ENCODE results near the gene C16orf92. TPM values are rescaled to one million over a fixed set of nuclear protein-coding genes. Genes with fewer than 3 reads are reported as not detected.
A peak's percentile ranks its signal among the peaks of the same experiment; 100 is the strongest.

The C16orf92 gene
- total RNA-seq, 1 donor, result not detected

DNA sequence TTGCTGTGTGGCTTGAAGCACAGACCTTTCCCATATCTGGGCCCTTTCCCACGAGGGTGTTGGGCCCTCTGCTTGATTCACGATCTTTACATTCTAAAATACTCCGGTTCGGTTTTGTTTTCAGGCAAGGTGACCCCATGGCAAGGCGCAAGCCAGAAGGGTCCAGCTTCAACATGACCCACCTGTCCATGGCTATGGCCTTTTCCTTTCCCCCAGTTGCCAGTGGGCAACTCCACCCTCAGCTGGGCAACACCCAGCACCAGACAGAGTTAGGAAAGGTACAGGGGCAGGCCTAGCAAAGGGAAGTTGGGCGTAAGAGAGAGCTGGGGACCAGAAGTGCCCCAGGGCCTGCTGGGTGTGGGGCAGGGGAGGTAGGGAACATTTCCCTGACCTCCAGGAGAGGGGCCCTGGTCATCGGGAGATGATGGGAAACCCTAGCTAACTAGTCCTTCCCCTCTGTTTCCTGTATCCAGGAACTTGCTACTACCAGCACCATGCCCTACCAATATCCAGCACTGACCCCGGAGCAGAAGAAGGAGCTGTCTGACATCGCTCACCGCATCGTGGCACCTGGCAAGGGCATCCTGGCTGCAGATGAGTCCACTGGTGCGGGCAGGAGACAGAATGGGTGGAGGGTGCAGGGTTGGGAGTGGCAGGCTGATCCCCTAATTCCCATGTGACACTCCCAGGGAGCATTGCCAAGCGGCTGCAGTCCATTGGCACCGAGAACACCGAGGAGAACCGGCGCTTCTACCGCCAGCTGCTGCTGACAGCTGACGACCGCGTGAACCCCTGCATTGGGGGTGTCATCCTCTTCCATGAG is 44.0 kb downstream of the C16orf92 start:
- peak overlapping the region; percentile 99 for H3K4me2 ChIP-seq (ENCODE audit: insufficient read depth, low read length)
- H3K79me2 ChIP-seq (ENCODE audit: insufficient read depth, low read length), result peaks cover 65% of the 10 kb centered on the region
- peak; percentile 72 for DNase-seq (ENCODE audit: insufficient read length, low spot score, missing footprints)
- H3K27ac ChIP-seq (ENCODE audit: low read depth, low read length), result peak overlapping the region; percentile 96
- no peaks in the 10 kb centered on the region for H3K27me3 ChIP-seq (ENCODE audit: insufficient read depth, low read length)
- peak overlapping the region; percentile 95 for H3K4me3 ChIP-seq (ENCODE audit: insufficient read depth, low read length)
- peaks cover 56% of the 10 kb centered on the region for H4K20me1 ChIP-seq (ENCODE audit: insufficient read depth, low read length)
- H3K9me3 ChIP-seq (ENCODE audit: low read depth, low read length), result no peaks in the 10 kb centered on the region
- peaks cover 55% of the 10 kb centered on the region for H3K36me3 ChIP-seq (ENCODE audit: insufficient read depth, low read length)
- TF ChIP-seq, protein P1, sequence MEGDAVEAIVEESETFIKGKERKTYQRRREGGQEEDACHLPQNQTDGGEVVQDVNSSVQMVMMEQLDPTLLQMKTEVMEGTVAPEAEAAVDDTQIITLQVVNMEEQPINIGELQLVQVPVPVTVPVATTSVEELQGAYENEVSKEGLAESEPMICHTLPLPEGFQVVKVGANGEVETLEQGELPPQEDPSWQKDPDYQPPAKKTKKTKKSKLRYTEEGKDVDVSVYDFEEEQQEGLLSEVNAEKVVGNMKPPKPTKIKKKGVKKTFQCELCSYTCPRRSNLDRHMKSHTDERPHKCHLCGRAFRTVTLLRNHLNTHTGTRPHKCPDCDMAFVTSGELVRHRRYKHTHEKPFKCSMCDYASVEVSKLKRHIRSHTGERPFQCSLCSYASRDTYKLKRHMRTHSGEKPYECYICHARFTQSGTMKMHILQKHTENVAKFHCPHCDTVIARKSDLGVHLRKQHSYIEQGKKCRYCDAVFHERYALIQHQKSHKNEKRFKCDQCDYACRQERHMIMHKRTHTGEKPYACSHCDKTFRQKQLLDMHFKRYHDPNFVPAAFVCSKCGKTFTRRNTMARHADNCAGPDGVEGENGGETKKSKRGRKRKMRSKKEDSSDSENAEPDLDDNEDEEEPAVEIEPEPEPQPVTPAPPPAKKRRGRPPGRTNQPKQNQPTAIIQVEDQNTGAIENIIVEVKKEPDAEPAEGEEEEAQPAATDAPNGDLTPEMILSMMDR (IDR thresholded peaks at IDR 0.05; ENCODE audit: extremely low read depth, low read depth, low read length), result no peak
- H2AFZ ChIP-seq (ENCODE audit: low read length), result no peak overlapping the region
- H3K4me1 ChIP-seq (ENCODE audit: insufficient read depth, low read length), result peaks cover 50% of the 10 kb centered on the region

DNA sequence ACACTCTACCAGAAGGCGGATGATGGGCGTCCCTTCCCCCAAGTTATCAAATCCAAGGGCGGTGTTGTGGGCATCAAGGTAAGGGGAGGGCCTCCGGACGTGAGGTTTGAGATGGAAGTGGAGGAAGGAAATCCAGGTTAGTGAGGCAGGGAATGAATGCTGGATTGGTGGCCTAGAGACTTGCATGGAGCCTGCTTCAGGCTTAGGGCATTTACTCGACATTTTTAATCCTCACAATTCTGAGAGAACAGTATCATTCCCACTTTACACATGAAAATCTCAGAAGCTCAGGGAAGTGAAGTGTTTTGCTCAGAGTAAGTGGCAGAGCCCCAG is 44.6 kb downstream of the C16orf92 start:
- peak overlapping the region; percentile 96 for H3K27ac ChIP-seq (ENCODE audit: low read depth, low read length)
- H3K36me3 ChIP-seq (ENCODE audit: insufficient read depth, low read length), result peaks cover 61% of the 10 kb centered on the region
- H3K4me1 ChIP-seq (ENCODE audit: insufficient read depth, low read length), result peaks cover 50% of the 10 kb centered on the region
- no peak overlapping the region for H2AFZ ChIP-seq (ENCODE audit: low read length)
- DNase-seq (ENCODE audit: insufficient read length, low spot score, missing footprints), result no peak
- peaks cover 68% of the 10 kb centered on the region for H3K79me2 ChIP-seq (ENCODE audit: insufficient read depth, low read length)
- H4K20me1 ChIP-seq (ENCODE audit: insufficient read depth, low read length), result peaks cover 56% of the 10 kb centered on the region
- peak overlapping the region; percentile 99 for H3K4me2 ChIP-seq (ENCODE audit: insufficient read depth, low read length)
- TF ChIP-seq, protein P1 (IDR thresholded peaks at IDR 0.05; ENCODE audit: extremely low read depth, low read depth, low read length), result no peak
- H3K4me3 ChIP-seq (ENCODE audit: insufficient read depth, low read length), result peak overlapping the region; percentile 95
- no peaks in the 10 kb centered on the region for H3K9me3 ChIP-seq (ENCODE audit: low read depth, low read length)
- no peaks in the 10 kb centered on the region for H3K27me3 ChIP-seq (ENCODE audit: insufficient read depth, low read length)

DNA sequence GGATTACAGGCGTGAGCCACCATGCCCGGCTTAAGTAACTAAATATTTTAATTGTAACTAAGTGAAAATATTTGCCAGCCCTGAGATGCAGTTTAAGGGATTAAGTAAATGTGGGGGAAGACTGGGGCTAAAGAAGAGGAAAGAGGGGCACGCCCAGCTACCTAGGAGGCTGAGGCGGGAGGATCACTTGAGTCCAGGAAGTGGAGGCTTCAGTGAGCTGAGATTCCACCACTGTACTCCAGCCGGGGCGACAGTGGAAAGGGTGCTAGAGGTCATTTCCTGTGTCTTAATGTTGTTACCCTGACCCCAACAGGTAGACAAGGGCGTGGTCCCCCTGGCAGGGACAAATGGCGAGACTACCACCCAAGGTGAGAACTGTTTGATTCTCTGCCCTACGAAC is 45.3 kb downstream of the C16orf92 start:
- H3K4me2 ChIP-seq (ENCODE audit: insufficient read depth, low read length), result peak overlapping the region; percentile 29
- TF ChIP-seq, protein P1 (IDR thresholded peaks at IDR 0.05; ENCODE audit: extremely low read depth, low read depth, low read length), result no peak
- H2AFZ ChIP-seq (ENCODE audit: low read length), result no peak overlapping the region
- H3K36me3 ChIP-seq (ENCODE audit: insufficient read depth, low read length), result peaks cover 69% of the 10 kb centered on the region
- peaks cover 48% of the 10 kb centered on the region for H3K4me1 ChIP-seq (ENCODE audit: insufficient read depth, low read length)
- H4K20me1 ChIP-seq (ENCODE audit: insufficient read depth, low read length), result peaks cover 56% of the 10 kb centered on the region
- peak; percentile 68 for DNase-seq (ENCODE audit: insufficient read length, low spot score, missing footprints)
- H3K27ac ChIP-seq (ENCODE audit: low read depth, low read length), result peak overlapping the region; percentile 43
- no peaks in the 10 kb centered on the region for H3K27me3 ChIP-seq (ENCODE audit: insufficient read depth, low read length)
- H3K9me3 ChIP-seq (ENCODE audit: low read depth, low read length), result no peaks in the 10 kb centered on the region
- H3K4me3 ChIP-seq (ENCODE audit: insufficient read depth, low read length), result no peak overlapping the region
- peaks cover 68% of the 10 kb centered on the region for H3K79me2 ChIP-seq (ENCODE audit: insufficient read depth, low read length)

DNA sequence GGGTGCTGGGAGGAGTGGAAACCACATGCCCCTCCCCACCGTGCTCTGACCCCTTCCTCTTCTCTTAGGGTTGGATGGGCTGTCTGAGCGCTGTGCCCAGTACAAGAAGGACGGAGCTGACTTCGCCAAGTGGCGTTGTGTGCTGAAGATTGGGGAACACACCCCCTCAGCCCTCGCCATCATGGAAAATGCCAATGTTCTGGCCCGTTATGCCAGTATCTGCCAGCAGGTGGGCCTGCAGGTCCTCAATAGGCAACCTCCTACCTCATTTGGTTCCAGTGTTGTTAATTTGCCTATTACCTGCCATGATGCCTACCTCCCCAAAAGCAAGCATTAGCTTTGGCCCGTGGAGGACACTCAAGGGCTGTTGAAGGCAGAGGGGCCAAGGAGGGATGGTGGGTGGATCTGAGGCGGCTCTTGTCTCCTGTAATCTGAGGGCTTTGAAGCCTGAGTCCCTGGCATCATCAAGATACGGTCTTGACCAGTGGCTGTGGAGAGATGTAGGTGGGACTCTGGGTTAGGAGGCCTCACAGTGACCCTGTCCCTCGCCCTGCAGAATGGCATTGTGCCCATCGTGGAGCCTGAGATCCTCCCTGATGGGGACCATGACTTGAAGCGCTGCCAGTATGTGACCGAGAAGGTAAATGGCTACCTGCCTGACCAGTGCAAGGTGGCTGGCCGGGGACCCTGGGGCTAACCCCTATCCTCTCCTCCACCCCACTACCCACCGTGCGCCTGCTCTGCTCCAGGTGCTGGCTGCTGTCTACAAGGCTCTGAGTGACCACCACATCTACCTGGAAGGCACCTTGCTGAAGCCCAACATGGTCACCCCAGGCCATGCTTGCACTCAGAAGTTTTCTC is 46.0 kb downstream of the C16orf92 start:
- Histone ChIP-seq H3K4me3 (ENCODE audit: insufficient read depth, low read length) (no peak overlapping the region), H4K20me1 (ENCODE audit: insufficient read depth, low read length) (peaks cover 56% of the 10 kb centered on the region), H2AFZ (ENCODE audit: low read length) (no peak overlapping the region), H3K27me3 (ENCODE audit: insufficient read depth, low read length) (no peaks in the 10 kb centered on the region), H3K27ac (ENCODE audit: low read depth, low read length) (no peak overlapping the region), H3K79me2 (ENCODE audit: insufficient read depth, low read length) (peaks cover 63% of the 10 kb centered on the region), H3K4me1 (ENCODE audit: insufficient read depth, low read length) (peaks cover 41% of the 10 kb centered on the region), H3K9me3 (ENCODE audit: low read depth, low read length) (no peaks in the 10 kb centered on the region), H3K4me2 (ENCODE audit: insufficient read depth, low read length) (peak overlapping the region; percentile 30), H3K36me3 (ENCODE audit: insufficient read depth, low read length) (peaks cover 69% of the 10 kb centered on the region)
- peak; percentile 49 for DNase-seq (ENCODE audit: insufficient read length, low spot score, missing footprints)
- TF ChIP-seq, protein P1 (IDR thresholded peaks at IDR 0.05; ENCODE audit: extremely low read depth, low read depth, low read length), result peak; percentile 57

Measured in osteoblast (primary cell).